Peyer's patch (tissue), 4 donors: ENCODE results near the gene CMTM1. TPM values are rescaled to one million over a fixed set of nuclear protein-coding genes. Genes with fewer than 3 reads are reported as not detected.

Source experiments
- DNase-seq, 3 donors: peaks; one replicate each; pipeline ENCODE4 v3.0.0-alpha.2; 2017 to 2019
- H3K27ac ChIP-seq, 4 donors: fragments of 200-600 bp; sonication (generic); one replicate each; pipeline ENCODE4 v1.5.1; 2016 to 2019
- H3K27me3 ChIP-seq, 2 donors: fragments of 200-600 bp; sonication (generic); one replicate each; pipeline ENCODE4 v1.5.1; 2019
- H3K36me3 ChIP-seq, 3 donors: fragments of 200-600 bp; sonication (generic); one replicate each; pipeline ENCODE4 v1.5.1; 2016 to 2019
- H3K4me1 ChIP-seq, 4 donors: fragments of 200-600 bp; sonication (generic); one replicate each; pipeline ENCODE4 v1.5.1; 2016 to 2019
- H3K4me3 ChIP-seq, 4 donors: fragments of 200-600 bp; sonication (generic); 1 replicate in 3 of 4; 2 replicates in 1 of 4; pipeline ENCODE4 v1.5.1; 2016 to 2019; ENCODE audit warnings: mild to moderate bottlenecking in 1 of 4
- H3K9me3 ChIP-seq, 4 donors: fragments of 200-600 bp; sonication (generic); one replicate each; pipeline ENCODE4 v1.5.1; 2016 to 2019; ENCODE audit warnings: mild to moderate bottlenecking in 1 of 4
- CTCF ChIP-seq, 6 experiments: fragments of 450-650 bp in 4 of 6; fragments of 200-600 bp in 2 of 6; sonication (generic) in 1 of 6; IDR thresholded peaks; one replicate each; pipeline ENCODE4 v1.5.1; 2017 to 2019; ENCODE audit warnings: antibody characterized with exemption in 6 of 6, mild to moderate bottlenecking in 3 of 6, moderate library complexity in 1 of 6
- POLR2A ChIP-seq, 2 donors: fragments of 450-650 bp; IDR thresholded peaks; one replicate each; pipeline ENCODE4 v1.5.1; 2017; ENCODE audit warnings: antibody characterized with exemption in 2 of 2, mild to moderate bottlenecking in 2 of 2, moderate library complexity in 2 of 2
- total RNA-seq, 4 donors: library from RNA; depleted of rRNA; stranded (reverse); fragments of >200 nt; gene quantifications; one replicate each; pipeline ENCODE4 v1.1.0, GENCODE V29; 2016

Gene CMTM1
- total RNA-seq, 4 donors from 2014 or later, result 1.4 to 3.6 (median 2.1) TPM; not detected in 1

- Histone ChIP-seq H3K36me3 (peaks cover 0 to 42% (median 0%) of the 10 kb centered on the region in 3 donors), H3K4me1 (peaks cover 0 to 10% (median 7%) of the 10 kb centered on the region in 4 donors), H3K9me3 (no peaks in the 10 kb centered on the region), H3K27ac (peak overlapping the region in 2 of 4 donors; percentile 38 to 43), H3K4me3 (no peak overlapping the region), H3K27me3 (no peaks in the 10 kb centered on the region)
- DNase-seq, result peak in 2 of 3 donors; percentile 68 to 77
- TF ChIP-seq CTCF (IDR thresholded peaks at IDR 0.05) (no peak), POLR2A (IDR thresholded peaks at IDR 0.05) (no peak)
Observed at GRCh38 chr16:66539623-66540469, 26.4 kb upstream of the CMTM1 start.

GRCh38 chr16:66541388-66542355 lies 24.6 kb upstream of the CMTM1 start:
- DNase-seq, result no peak
- Histone ChIP-seq H3K27me3 (no peaks in the 10 kb centered on the region), H3K27ac (no peak overlapping the region), H3K4me1 (peaks cover 0 to 10% (median 7%) of the 10 kb centered on the region in 4 donors), H3K4me3 (no peak overlapping the region), H3K9me3 (no peaks in the 10 kb centered on the region), H3K36me3 (peaks cover 0 to 30% (median 0%) of the 10 kb centered on the region in 3 donors)
- TF ChIP-seq CTCF (IDR thresholded peaks at IDR 0.05) (no peak), POLR2A (IDR thresholded peaks at IDR 0.05) (no peak)

- H3K36me3 ChIP-seq, result peaks cover 0 to 23% (median 0%) of the 10 kb centered on the region in 3 donors
Observed at GRCh38 chr16:66542396-66542795, 23.8 kb upstream of the CMTM1 start.

GRCh38 chr16:66543541-66543940 lies 22.7 kb upstream of the CMTM1 start:
- H3K36me3 ChIP-seq, result peaks cover 0 to 17% (median 0%) of the 10 kb centered on the region in 3 donors
- peaks cover 0 to 8% (median 5%) of the 10 kb centered on the region in 4 donors for H3K4me1 ChIP-seq
- H3K9me3 ChIP-seq, result no peaks in the 10 kb centered on the region
- H3K27me3 ChIP-seq, result no peaks in the 10 kb centered on the region
- TF ChIP-seq POLR2A (IDR thresholded peaks at IDR 0.05), result no peak
- no peak for TF ChIP-seq CTCF (IDR thresholded peaks at IDR 0.05)
- DNase-seq, result no peak
- no peak overlapping the region for H3K4me3 ChIP-seq
- H3K27ac ChIP-seq, result no peak overlapping the region

More at GRCh38 chr16:66542396-66542795, 23.8 kb upstream of the CMTM1 start:
- H3K4me1 ChIP-seq, result peaks cover 0 to 10% (median 7%) of the 10 kb centered on the region in 4 donors
- H3K9me3 ChIP-seq, result no peaks in the 10 kb centered on the region
- H3K27ac ChIP-seq, result no peak overlapping the region
- no peak overlapping the region for H3K4me3 ChIP-seq
- no peak for DNase-seq
- H3K27me3 ChIP-seq, result no peaks in the 10 kb centered on the region
- TF ChIP-seq POLR2A (IDR thresholded peaks at IDR 0.05) (no peak), CTCF (IDR thresholded peaks at IDR 0.05) (no peak)

GRCh38 chr16:66544016-66544757 lies 22.1 kb upstream of the CMTM1 start:
- no peak for DNase-seq
- no peaks in the 10 kb centered on the region for H3K9me3 ChIP-seq
- TF ChIP-seq CTCF (IDR thresholded peaks at IDR 0.05), result no peak
- TF ChIP-seq POLR2A (IDR thresholded peaks at IDR 0.05), result no peak
- no peak overlapping the region for H3K27ac ChIP-seq
- no peaks in the 10 kb centered on the region for H3K27me3 ChIP-seq
- no peak overlapping the region for H3K4me3 ChIP-seq
- peaks cover 0 to 8% (median 4%) of the 10 kb centered on the region in 4 donors for H3K4me1 ChIP-seq
- peaks cover 0 to 17% (median 0%) of the 10 kb centered on the region in 3 donors for H3K36me3 ChIP-seq
